ENCODE results near the gene KDM4C.

DNA sequence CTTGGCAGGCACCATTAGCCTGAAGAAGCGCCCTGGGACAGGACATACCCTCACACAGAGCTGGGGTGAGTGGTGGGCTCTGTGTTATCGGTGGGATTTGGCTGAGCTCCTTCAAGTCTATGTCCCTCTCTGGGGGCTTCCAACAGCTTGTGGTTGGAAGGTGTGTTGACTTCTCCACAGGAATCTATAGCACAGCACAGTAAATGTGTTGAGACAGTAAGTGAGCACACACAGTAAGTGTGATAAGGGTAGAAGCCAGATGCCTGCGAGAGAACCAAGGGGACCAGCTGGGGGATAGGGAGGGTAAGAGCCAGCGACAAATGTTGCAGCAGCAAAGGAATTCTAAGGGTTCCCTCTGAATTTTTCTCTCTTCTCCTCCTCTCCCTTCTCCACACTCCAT is 448.0 kb downstream of the KDM4C start:
- no peak for TF ChIP-seq POLR2A (IDR thresholded peaks at IDR 0.05)
- TF ChIP-seq, protein P1, sequence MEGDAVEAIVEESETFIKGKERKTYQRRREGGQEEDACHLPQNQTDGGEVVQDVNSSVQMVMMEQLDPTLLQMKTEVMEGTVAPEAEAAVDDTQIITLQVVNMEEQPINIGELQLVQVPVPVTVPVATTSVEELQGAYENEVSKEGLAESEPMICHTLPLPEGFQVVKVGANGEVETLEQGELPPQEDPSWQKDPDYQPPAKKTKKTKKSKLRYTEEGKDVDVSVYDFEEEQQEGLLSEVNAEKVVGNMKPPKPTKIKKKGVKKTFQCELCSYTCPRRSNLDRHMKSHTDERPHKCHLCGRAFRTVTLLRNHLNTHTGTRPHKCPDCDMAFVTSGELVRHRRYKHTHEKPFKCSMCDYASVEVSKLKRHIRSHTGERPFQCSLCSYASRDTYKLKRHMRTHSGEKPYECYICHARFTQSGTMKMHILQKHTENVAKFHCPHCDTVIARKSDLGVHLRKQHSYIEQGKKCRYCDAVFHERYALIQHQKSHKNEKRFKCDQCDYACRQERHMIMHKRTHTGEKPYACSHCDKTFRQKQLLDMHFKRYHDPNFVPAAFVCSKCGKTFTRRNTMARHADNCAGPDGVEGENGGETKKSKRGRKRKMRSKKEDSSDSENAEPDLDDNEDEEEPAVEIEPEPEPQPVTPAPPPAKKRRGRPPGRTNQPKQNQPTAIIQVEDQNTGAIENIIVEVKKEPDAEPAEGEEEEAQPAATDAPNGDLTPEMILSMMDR (IDR thresholded peaks at IDR 0.05): no peak
